Stimulated activated CD8-positive, alpha-beta memory T cell treated with anti-CD3 and anti-CD28 coated beads, Interleukin-15, amount 100 ng/mL, for 24 hours (primary cell): ENCODE results near the gene FSCB.
"Not testable (repeated sequence)": the region's sequence is repeated elsewhere in the genome, so short reads cannot be mapped to it uniquely, and the experiment has no call there.

Experiments used
- DNase-seq: peaks from one replicate; pipeline ENCODE4 v3.0.0-alpha.2; 2020; ENCODE audit warnings: low read depth

FSCB gene, protein sequence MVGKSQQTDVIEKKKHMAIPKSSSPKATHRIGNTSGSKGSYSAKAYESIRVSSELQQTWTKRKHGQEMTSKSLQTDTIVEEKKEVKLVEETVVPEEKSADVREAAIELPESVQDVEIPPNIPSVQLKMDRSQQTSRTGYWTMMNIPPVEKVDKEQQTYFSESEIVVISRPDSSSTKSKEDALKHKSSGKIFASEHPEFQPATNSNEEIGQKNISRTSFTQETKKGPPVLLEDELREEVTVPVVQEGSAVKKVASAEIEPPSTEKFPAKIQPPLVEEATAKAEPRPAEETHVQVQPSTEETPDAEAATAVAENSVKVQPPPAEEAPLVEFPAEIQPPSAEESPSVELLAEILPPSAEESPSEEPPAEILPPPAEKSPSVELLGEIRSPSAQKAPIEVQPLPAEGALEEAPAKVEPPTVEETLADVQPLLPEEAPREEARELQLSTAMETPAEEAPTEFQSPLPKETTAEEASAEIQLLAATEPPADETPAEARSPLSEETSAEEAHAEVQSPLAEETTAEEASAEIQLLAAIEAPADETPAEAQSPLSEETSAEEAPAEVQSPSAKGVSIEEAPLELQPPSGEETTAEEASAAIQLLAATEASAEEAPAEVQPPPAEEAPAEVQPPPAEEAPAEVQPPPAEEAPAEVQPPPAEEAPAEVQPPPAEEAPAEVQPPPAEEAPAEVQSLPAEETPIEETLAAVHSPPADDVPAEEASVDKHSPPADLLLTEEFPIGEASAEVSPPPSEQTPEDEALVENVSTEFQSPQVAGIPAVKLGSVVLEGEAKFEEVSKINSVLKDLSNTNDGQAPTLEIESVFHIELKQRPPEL

DNA sequence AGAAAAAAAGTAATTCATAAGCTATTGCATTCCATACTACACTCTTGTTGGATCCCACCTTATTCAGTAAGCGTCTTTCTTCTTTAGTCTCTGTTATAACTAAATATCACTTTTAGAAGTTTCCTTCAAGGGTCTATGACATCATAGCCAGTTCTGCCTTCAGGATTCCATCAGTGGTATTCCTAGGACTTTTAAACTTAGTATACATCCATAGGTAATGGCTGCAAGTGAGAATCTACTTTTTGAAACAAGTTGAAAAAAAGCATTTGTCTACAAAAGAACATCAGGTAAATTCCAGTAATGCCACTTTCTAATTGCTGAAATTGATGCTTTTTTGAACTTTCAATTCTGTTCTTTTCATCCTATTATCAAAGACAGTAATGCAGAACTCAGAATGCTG lies at the start of gene FSCB:
TSS of gene FSCB (minus strand) at position 101 of the 400 bp plus-strand sequence. CDS start 296 bp downstream, outside the sequence.
- DNase-seq: no peak

DNA sequence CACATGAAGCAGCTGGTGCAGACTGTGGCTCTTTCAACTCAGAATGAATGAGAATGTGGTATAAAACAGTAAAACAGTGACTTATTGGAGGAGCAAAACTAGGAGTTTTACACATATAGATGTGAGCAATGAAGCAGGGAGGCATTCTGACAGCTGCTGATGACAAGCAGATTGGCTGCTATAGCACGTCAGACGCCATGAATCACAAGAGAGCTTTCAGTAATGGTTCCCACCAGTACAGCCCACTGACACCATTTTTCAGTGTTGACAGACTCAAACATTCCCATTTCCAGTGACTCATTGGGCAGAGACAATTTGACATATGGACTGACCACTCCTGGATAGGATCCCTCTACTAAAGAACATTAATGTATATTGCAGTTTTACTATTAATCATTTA lies 24.6 kb upstream of the FSCB start:
- no peak for DNase-seq

DNA sequence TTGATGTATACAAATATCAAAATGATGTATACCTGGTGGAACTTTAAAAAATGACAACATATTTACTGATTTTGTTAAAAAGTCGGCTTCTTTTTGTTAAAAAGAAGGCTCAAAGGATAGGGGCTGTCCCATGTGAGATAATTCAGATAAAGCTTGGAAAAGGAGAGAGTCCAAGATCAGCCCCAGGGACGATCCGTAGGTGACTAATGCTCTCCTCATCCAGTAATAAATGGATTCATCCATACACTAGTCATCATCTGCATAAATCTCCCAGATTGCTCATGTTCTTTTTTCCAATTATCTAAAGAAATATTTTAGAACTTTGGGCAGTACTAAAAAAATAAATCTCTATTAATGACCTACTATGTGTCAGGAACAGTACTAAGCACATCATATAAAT lies 23.4 kb upstream of the FSCB start:
- no peak for DNase-seq

DNA sequence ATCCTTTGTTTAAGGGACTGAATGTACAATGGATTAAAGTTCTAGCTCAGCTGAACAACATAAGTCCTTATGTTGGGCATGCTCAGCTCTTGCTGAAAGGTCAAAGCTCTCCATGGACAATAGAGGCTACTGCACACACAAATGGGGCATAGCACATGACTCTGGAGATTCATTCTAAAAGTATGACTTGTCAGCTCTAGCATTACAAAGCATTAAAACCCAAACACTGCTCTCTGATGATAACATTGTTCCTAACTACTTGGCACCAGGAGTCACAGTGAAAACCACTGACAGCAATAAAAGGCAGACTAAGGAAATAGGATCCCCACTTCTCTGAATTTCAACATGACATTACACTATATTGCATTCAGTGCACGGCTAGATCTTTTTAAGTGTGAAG lies 21.9 kb upstream of the FSCB start:
- no peak for DNase-seq

DNA sequence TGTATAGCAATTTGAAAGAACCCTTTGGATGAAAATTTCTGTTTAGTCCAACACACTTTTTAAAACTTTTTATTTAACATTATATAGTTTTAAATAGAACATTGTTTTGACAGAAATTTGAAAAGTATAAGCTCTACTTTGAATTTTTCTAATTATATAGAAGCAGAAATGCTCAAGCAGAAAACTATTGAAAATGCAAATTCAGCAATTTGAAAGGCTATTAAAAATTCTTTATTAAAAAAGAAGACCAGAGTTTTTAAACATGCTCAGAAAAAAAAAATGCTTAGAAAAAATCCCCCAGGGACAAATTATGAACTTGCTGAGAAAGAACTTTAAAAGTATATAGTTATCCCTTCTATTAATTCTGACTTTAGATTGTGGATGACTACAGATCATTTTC lies 21.1 kb upstream of the FSCB start:
- DNase-seq: no peak

DNA sequence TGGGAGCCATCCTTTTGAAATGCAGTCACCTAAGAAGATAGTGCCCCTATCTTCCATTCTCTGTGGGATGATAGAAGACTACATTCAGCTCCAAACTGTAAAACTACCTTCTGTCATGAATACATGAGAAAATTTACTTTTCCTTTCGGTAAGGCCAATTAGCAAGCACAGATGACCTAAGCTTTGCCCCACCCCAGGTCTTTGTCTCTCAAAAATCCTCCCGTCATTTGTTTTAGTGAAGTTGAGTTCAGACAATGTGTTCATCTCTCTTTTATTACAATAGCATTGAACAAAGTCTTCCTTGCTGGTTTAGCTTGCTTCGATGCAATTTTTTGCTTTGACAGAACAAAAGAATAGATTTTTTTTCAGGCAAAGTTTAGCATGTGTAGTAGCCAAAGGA lies 18.2 kb upstream of the FSCB start:
- DNase-seq: no peak

DNA sequence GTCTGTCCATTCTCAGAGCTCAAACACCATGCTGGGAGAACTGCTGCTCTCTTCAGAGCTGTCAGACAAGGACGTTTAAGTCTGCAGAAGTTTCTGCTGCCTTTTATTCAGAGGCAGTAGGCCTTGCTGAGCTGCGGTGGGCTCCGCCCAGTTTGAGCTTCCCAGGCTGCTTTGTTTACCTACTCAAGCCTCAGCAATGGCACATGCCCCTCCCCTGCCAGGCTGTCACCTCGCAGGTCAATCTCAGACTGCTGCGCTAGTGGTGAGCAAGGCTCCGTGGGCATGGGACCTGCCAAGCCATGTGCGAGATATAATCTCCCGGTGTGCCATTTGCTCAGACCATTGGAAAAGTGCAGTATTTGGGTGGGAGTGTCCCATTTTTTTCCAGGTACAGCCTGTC lies 8.6 kb upstream of the FSCB start:
- DNase-seq: not testable (repeated sequence)

DNA sequence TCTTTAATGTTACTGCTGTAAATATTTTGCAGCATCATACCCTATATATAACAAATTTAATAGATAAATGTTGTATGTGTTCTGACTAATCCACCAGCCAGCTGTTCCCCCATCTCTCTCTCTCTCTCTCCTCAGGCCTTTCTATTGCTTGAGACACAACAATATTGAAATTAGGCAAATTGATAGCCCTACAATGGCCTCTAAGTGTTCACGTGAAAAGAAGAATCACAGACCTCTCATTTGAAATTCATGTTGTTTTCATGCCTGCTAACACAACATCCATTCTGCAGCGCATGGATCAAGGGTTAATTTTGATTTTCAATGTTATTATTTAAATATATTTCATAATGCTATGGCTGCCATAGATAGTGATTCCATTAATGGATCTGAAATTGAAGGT lies 1.8 kb upstream of the FSCB start:
- no peak for DNase-seq

DNA sequence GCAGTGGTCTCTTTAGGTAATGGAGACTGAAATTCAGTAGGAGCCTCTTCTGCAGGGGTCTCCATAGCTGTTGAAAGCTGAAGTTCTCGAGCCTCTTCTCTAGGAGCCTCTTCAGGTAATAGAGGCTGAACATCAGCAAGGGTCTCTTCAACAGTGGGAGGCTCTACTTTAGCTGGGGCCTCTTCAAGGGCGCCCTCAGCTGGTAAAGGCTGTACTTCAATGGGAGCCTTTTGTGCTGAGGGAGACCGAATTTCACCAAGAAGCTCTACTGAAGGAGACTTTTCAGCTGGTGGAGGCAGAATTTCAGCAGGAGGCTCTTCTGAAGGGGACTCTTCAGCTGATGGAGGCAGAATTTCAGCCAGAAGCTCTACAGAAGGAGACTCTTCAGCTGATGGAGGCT lies 1.5 kb downstream of the FSCB start:
- DNase-seq: no peak

DNA sequence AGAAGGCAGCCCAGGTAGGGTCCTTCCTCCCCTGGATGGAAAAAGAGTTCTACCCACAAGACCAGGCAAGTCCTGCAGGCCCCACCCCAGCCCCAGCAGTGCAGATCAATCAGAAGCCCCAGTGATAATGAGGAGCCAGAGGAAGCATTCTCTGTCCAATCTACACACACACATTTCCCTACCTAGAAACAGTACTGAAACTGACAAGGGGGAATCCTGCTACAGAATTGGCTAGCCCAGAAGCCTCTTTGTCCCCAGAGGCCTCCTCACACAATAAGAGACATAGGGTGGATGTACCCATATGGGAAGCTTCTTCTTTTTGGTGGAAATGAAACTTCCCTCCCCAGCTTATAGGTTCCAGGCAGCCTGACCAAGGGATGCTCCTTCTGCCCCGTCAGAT lies 9.9 kb downstream of the FSCB start:
- no peak for DNase-seq

DNA sequence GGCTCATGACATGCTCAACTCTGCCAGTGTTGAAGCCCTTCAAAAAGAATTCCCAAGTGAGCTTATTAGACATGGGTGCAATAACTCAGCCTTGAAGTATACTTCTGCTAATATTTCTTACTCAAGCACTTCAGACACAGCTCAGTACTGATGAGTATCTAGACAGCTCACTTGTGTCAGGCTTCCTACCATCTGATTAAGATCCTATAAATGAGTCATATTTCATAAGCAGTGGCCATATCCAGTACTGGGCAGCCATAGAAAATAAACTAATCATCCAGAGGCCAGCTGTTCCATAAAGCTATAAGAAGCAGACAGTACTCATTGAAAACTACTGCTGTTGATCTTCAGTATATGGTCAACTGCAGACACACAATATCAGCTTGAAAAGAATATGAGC lies 12.9 kb downstream of the FSCB start:
- DNase-seq: no peak

DNA sequence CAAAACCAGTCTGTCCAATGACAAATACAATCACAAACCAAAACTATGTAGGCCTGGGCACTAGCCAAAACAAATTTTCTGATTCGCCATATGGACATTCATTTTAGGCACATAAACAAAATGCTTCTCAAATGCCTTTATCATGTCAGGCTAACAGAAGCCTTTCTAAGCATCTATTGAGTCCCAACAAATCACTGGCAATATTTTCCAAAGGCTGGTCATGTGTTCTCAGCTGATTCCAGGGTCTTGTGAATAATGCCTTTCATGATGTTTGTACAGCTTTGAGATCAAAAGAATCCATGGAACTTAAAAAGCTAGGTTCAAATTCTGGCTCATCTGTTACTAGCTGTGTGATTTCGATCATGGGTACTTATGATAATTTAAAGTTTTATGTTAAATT lies 16.1 kb downstream of the FSCB start:
- no peak for DNase-seq

DNA sequence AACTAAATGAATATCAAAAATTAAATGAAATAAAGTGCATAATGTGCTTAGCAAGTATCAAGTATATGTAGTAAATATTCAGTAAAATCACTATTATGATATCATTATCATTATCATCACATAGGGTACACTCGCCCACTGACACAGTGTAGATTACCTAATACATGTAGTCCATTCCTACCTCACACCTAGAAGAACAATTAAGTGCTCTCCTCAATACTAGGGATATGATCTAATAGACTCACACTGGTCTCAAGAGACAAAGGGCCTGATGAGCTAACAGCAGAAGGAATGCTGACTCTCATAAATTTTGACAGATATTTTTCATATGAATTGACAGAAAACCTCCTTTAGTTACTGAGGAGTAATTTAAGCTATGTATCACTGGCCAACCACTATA lies 29.1 kb downstream of the FSCB start:
- DNase-seq: no peak

DNA sequence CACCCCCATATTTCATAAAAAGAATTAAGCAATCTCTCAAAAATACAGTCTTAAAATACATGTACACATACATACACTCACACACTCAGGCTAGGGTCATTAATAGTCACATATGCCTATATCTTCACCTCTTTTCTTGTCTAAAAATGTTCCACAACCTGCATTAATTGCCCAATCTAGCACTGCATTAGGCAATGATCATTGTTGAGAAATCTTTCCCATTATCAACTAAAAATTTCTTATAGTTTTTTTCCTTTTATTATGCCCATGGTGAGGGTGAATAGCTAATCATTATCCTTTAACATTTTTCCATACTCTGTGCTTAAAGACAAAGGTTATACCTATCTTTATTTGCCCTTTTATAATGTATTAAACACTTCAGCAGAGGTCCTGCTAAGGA lies 38.3 kb downstream of the FSCB start:
- no peak for DNase-seq

DNA sequence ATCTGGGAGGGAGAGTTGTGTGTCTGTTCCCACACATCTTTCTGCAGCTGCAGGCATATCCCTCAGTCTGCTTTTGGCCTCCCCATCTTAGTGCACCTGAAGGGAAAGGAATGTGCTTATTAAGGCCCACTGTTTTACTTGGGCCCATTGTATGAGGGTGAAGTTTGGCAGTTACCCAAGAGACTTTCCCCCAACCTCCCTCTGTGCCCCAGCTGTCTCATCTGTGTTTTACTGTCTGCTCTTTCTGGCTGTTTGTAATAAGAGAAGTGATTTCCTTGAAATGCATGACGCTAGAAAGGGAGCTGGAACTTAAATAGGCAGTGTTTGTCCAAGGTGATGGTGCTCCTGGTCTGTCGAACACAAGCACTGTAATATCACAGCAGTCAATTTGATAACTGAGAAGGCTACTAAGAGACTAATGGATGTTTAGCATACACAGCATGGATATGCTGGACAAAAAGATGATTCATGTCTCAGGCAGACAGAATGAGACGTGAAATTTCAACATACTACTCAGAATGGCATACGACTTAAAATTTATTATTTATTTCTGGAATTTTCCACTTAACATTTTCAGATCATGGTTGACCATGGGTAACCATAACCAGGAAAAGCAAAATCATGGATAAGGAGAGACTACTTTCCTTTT lies 43.6 kb downstream of the FSCB start:
- no peak for DNase-seq

DNA sequence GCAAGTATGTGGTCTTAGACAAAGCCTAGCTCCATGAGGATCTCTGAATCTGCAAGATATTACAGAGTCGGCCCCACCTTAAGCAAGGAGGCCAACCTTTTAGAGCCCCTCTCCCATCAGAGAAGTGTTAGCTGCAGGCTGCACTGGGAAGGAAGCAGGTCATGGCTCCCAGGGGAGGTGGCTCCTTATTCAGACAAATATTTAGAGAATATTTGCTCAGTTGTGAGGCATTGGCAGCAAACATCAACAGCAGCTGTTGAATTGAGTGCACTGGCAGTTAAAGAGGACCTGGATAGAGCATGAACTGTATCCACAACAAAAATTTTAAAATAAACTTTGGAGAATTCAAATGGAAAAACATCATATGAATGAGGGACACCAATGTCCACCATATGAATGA lies 44.7 kb downstream of the FSCB start:
- no peak for DNase-seq

DNA sequence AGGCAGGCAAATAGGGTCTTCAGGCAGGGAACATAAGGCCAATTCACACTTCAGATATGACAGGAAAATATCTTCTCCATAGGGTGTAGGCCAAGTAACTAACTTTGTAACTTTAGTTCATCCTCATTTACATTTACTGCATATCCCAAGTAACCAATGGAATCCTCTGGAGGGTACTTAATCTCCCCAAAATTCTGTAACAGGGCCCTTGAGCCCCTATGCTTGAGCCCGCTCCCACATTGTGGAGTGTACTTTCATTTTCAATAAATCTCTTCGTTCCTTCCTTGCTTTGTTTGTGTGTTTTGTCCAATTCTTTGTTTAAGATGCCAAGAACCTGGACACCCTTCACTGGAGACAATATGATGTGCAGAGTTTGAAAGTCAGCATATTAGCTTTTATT lies 45.3 kb downstream of the FSCB start:
- DNase-seq: no peak
